Measurements from ENCODE around the gene CALML6.
"Not testable (repeated sequence)": the region's sequence is repeated elsewhere in the genome, so short reads cannot be mapped to it uniquely, and the experiment has no call there.

Gene CALML6

DNA sequence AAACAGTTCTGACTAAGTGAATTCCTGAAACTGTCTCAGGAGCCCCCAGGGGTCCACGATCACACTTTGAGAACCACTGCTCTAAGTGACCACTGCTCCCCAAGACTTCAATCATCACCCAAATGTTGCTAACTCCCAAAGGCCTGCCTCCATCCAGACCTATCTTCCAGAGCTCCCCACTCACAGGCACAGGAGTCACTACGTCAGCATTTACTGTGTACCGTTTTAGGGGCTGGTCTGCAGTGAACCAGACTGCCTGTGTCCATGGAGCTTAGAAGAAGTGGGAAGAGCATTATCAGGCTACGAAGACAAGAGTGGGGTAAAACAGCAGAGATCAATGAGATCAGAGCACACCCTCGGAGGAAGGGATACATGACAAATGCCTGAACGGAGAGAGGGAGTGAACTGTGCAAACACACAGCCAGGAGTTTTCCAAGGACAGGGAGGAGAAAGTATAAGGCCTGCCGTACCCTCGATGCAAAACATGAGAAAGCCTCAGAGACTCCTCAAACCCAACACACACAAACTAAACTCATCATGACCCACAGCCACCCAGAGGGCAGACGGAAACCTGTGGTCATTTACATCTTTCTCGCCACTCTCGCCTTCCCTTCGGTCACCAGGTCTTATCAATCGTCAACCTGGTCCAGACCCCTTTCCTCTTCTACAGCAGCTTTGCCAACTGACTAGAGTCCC is 34.3 kb upstream of the CALML6 start:
- Histone ChIP-seq H3K27ac (no peak overlapping the region), H3K27me3 (no peaks in the 10 kb centered on the region), H3K4me3 (ENCODE audit: low read depth in 1 of 2, low read length in 1 of 2) (no peak overlapping the region), H3K36me3 (peaks cover 8% of the 10 kb centered on the region), H3K4me1 (ENCODE audit: control insufficient read depth in 1 of 2, insufficient read depth in 1 of 2, low read depth in 1 of 2, low read length in 1 of 2) (peaks cover 14 to 42% of the 10 kb centered on the region in 2 experiments), H3K9me3 (no peaks in the 10 kb centered on the region)
- TF ChIP-seq, protein P1, sequence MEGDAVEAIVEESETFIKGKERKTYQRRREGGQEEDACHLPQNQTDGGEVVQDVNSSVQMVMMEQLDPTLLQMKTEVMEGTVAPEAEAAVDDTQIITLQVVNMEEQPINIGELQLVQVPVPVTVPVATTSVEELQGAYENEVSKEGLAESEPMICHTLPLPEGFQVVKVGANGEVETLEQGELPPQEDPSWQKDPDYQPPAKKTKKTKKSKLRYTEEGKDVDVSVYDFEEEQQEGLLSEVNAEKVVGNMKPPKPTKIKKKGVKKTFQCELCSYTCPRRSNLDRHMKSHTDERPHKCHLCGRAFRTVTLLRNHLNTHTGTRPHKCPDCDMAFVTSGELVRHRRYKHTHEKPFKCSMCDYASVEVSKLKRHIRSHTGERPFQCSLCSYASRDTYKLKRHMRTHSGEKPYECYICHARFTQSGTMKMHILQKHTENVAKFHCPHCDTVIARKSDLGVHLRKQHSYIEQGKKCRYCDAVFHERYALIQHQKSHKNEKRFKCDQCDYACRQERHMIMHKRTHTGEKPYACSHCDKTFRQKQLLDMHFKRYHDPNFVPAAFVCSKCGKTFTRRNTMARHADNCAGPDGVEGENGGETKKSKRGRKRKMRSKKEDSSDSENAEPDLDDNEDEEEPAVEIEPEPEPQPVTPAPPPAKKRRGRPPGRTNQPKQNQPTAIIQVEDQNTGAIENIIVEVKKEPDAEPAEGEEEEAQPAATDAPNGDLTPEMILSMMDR (IDR thresholded peaks at IDR 0.05) = no peak

DNA sequence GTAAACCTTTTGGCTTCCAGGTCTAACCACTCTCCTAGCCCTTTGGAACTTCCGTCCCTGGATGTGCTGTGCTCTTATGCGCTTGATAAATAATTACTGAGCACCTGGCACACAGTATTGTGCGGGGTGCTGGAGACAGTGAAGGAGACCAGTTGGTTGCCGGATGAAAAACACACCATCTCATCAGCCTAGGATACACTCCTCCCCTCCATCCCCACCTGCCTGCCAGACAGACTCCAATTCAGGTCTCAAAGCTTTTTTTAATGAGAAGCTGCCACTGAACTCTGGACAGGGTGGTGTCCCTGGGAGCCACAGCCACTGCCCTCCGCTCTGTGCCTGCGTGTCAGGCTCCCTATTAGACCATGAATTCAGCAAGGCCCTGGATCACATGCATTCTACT is 33.3 kb upstream of the CALML6 start:
- no peaks in the 10 kb centered on the region for H3K36me3 ChIP-seq
- H3K27me3 ChIP-seq = no peaks in the 10 kb centered on the region
- H3K27ac ChIP-seq = peak overlapping the region; percentile 15
- H3K4me3 ChIP-seq (ENCODE audit: low read depth in 1 of 2, low read length in 1 of 2) = no peak overlapping the region
- TF ChIP-seq, protein P1 (IDR thresholded peaks at IDR 0.05) = no peak
- H3K4me1 ChIP-seq (ENCODE audit: control insufficient read depth in 1 of 2, insufficient read depth in 1 of 2, low read depth in 1 of 2, low read length in 1 of 2) = peaks cover 12 to 35% of the 10 kb centered on the region in 2 experiments
- no peaks in the 10 kb centered on the region for H3K9me3 ChIP-seq

DNA sequence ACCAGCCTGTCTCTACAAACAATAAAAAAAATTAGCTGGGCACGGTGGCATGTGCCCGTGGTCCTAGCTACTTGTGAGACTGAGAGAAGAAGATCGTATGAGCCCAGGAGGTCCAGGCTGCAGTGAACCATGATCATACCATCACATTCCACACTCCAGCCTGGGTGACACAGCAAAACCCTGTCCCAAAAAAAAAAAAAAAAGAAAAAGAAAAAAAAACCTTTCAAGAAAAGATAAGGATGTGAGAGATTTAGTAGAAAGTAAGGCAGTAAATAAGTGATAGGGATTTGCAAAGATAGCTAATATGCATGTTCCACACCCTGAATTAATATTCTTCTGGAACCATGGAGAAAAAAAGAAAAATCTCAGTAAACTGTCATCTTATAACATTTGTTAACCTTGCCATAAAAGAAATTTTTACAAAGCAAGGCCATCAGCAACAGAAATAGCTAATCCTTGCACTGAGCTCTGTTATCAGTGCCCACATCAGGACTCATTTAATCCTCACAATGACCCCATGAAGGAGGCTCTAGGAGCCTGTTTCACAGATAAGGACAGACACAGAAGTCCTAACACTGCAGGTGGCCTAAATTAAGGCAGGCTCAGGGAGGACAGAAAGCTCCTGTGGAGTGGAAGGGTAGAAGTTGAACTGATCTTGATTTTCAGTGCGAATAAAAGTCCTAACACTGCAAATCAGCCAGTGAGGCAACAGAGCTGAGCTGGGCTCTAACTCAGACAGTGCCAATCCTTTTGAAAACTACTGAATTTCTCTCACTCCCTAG is 31.8 kb upstream of the CALML6 start:
- H3K4me3 ChIP-seq (ENCODE audit: low read depth in 1 of 2, low read length in 1 of 2) = no peak overlapping the region
- H3K27me3 ChIP-seq = no peaks in the 10 kb centered on the region
- H3K27ac ChIP-seq = peak overlapping the region; percentile 53
- no peaks in the 10 kb centered on the region for H3K36me3 ChIP-seq
- no peaks in the 10 kb centered on the region for H3K9me3 ChIP-seq
- H3K4me1 ChIP-seq (ENCODE audit: control insufficient read depth in 1 of 2, insufficient read depth in 1 of 2, low read depth in 1 of 2, low read length in 1 of 2) = peaks cover 23 to 43% of the 10 kb centered on the region in 2 experiments
- TF ChIP-seq, protein P1 (IDR thresholded peaks at IDR 0.05) = no peak

DNA sequence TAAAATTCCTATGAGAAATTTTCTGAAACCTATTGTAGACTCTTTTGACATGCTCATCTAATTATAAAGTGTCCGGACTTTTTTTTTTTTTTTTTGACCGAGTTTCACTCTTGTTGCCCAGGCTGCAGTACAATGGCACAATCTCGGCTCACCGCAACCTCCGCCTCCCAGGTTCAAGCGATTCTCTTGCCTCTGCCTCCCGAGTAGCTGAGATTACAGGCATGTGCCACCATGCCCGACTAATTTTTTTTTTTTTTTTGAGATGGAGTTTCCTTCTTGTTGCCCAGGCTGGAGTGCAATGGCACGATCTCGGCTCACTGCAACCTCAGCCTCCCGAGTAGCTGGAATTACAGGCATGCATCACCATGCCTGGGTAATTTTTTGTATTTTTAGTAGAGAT is 31.2 kb upstream of the CALML6 start:
- peak overlapping the region; percentile 53 for H3K27ac ChIP-seq
- H3K4me3 ChIP-seq (ENCODE audit: low read depth in 1 of 2, low read length in 1 of 2); H3K27me3 ChIP-seq; H3K36me3 ChIP-seq; H3K9me3 ChIP-seq: not testable (repeated sequence)
- H3K4me1 ChIP-seq (ENCODE audit: control insufficient read depth in 1 of 2, insufficient read depth in 1 of 2, low read depth in 1 of 2, low read length in 1 of 2) = peaks cover 29 to 45% of the 10 kb centered on the region in 2 experiments

DNA sequence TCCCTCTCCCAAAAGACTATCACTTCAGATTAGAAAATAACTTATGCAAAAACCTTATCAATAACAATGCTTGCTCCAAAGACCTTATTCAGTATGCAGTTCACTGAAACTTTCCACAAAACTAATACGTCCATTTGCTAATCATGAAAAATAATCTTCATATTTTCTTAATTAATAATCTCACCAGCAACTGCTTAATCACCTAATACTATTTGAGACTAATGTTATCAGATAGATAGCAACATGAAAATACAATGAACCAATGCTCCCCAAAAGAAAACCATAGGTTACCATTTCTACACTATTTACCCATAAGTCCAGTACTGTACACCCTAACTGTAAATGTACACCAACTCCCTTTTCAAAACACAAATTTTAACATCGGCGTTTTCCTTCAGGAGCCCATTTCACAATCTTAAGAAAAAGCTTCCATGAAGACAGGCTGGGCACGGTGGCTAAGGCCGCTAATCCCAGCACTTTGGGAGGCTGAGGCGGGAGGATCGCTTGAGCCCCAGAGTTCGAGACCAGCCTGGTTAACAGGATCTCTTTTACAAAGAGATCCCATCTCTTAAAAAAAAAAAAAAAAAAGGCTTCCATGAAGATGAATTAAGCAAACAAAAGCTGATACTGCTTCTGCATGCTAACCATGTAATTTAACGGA is 25.8 kb upstream of the CALML6 start:
- H3K4me1 ChIP-seq (ENCODE audit: control insufficient read depth in 1 of 2, insufficient read depth in 1 of 2, low read depth in 1 of 2, low read length in 1 of 2) = peaks cover 39 to 47% of the 10 kb centered on the region in 2 experiments
- peaks cover 5% of the 10 kb centered on the region for H3K27me3 ChIP-seq
- peak overlapping the region; percentile 74 to 86 for H3K4me3 ChIP-seq (ENCODE audit: low read depth in 1 of 2, low read length in 1 of 2)
- H3K9me3 ChIP-seq = no peaks in the 10 kb centered on the region
- H3K36me3 ChIP-seq = no peaks in the 10 kb centered on the region
- H3K27ac ChIP-seq = peak overlapping the region; percentile 98
- TF ChIP-seq, protein P1 (IDR thresholded peaks at IDR 0.05) = no peak
